Right ventricle myocardium superior (tissue), 1 donor: Measurements from ENCODE around the gene CALU. TPM values are rescaled to one million over a fixed set of nuclear protein-coding genes. Genes with fewer than 3 reads are reported as not detected.

Source experiments
- ATAC-seq: fragments of 200-7000 bp; cut with Tn5 transposase; one replicate; pipeline ENCODE4 v1.9.1; 2020; ENCODE audit warnings: mild to moderate bottlenecking; ENCODE audit not compliant: poor library complexity
- DNase-seq: peaks from one replicate; pipeline ENCODE4 v3.0.0-alpha.2; 2020
- intact Hi-C: fragments of 100-400 bp; cut with DNase I; formaldehyde crosslinking; loops from one replicate; pipeline ENCODE4 v1.11.2; 2022
- total RNA-seq: library from RNA; stranded (reverse); fragmentation: NEBNext Ultra II Directional; extraction: Animal tissue kit (Norgen Biotek cat#: 25700); gene quantifications from one replicate; pipeline ENCODE4 v1.2.1, GENCODE V29; 2021
- donor health status: DM: no; HTN: yes; CAD: no; lungs with severe emphysema.

Gene CALU
- total RNA-seq, 1 donor from 2014 or later: 165 TPM

DNA sequence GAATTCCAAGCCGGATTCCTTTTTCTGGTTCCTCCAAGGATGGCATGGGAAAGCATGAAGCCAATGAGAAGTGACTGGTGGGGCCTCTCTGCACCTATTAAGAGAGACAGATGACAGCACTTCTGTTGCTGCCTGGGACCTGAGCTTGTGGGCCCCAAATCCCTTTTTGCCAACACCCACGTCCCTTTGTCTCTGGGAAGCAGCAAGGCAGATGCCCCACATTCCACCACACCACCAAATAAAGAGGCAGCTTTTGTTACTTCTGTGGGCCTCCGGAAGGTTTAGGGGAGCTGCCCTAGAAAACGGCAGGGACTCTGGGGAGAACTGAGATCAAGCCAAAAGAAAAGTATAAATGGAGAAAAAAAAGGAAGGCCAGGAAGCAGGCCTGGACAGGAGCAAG lies 56.0 kb downstream of the CALU start:
- intact Hi-C loops: no loop called here
- ATAC-seq: no peak
- DNase-seq: no peak

DNA sequence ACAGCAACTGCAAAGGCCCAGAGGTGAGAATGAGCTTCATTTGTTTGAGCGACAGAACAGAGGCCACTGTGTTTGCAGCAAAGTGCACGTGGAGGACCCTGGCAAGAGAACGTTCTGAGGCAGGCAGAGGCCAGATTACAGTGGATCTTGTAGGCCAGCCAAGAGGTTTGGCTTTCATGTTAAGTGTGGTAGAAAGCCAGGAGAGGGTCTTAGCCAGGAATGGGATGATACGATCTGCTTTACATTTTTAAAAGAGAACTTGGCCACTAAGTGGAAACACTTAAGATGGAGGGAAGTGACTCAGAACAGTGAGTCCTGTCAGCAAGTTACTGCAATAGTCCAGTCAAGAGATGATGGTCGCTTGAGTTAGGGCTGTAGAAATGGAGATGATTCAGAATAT lies 57.2 kb downstream of the CALU start:
- DNase-seq (no peak), ATAC-seq (no peak)
- intact Hi-C loops: no loop called here

DNA sequence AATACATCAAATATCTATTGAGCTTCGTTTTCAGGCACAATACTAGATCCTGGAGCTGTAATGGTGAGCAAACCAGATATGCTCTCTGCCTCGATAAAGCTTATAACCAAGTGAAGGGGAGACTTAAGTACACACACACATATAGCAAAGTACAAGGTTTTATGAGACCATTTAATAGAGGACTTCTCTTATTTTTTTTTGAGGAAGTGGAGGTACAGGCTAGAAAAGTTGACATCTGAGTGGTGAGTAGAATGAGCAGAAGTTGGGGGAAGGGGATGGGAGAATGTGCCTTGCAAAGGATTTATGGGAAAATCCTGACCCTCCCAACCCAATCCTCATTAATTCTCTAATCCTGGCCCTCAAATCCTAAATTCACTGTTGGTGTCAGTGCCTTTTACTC lies 60.3 kb downstream of the CALU start:
- no peak for DNase-seq
- intact Hi-C loops: no loop called here

DNA sequence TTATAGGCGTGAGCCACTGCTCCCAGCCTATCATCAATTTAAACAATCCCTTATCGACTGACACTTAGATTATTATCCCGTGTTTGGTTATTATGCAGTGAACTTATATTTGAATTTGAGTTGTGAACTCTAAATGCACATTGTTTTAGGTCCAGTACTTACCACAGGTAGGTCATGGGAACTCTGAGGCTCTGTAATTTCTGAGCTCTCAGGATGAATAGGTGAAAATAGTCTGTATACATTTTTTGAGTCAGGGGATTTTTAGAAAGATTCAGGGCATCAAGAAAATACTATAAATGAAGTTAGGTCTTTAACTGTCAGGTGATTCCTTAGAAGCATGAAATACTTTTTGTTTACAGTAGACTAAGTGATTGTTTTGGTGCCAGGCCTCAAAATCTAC lies 61.4 kb downstream of the CALU start:
- intact Hi-C loops: no loop called here
- no peak for DNase-seq
- no peak for ATAC-seq

More for the DNA sequence above, 60.3 kb downstream of the CALU start:
- no peak for ATAC-seq

DNA sequence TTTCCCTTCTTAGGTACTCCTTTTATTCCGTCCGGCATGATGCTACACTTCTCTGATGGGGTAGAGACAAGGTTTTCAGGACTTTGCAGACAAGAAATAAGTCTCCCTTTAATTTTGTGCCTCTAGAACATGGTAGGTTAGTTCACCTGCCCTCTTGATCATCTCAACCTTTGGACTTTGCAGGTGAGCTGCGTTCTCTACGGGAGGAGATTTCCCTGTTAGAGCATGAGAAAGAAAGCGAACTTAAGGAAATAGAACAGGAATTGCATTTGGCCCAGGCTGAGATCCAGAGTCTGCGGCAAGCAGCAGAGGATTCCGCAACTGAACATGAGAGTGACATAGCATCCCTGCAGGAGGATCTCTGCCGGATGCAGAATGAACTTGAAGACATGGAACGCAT lies 61.8 kb downstream of the CALU start:
- DNase-seq: no peak
- ATAC-seq: no peak
- intact Hi-C loops: no loop called here

DNA sequence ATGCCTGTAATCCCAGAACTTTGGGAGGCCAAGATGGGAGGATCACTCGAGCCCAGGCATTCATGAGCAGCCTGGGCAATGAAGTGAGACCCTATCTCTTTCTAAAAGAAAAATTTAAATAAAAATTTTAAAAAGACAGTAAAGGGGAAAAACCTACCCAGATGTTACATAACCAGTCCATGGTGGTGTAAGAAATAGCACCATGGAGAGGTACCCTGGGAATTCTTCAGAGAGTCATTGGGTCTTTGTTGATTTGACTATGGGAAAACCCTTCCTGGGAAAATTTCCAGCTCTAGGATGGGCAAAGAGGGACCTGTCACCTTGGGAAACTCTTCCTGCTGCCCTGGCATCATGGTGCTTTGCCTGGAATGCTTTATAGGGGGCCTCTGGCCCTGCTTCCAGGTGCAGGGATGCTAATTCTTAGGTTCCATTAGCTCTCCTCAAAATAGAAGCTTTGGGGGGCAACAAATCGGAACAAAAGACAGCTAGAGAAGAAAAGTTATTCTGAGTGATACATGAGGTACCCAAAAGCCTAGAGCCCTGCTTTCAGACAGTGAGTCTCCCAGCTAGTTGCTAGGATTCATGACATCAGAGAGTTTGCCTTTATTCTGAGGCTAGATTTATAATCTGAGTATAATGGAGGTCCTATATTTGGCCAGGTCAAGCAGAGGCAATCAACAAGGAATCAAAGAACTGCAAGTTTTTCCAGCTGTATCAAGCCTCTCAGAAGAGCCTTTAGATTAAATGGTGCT lies 62.7 kb downstream of the CALU start:
- intact Hi-C loops: no loop called here
- DNase-seq (no peak), ATAC-seq (no peak)

DNA sequence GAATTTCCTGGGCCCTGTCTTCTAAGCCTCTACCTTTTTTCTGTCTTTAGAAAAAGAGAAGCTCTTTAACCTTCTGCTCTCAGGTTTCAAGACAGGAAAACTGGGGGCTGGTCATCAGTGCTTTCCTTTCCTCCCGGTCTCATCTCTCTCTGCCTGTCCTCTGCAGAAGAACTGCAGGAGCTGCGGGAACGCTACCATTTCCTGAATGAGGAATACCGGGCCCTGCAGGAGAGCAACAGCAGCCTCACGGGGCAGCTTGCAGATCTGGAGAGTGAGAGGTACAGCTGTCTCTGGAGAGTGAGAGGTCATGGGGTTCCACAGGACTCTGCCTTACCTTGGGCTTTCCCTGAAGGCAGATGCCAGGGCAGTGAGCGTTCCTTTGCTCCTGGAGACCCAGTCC lies 65.3 kb downstream of the CALU start:
- intact Hi-C loops: no loop called here
- ATAC-seq (no peak), DNase-seq (no peak)

DNA sequence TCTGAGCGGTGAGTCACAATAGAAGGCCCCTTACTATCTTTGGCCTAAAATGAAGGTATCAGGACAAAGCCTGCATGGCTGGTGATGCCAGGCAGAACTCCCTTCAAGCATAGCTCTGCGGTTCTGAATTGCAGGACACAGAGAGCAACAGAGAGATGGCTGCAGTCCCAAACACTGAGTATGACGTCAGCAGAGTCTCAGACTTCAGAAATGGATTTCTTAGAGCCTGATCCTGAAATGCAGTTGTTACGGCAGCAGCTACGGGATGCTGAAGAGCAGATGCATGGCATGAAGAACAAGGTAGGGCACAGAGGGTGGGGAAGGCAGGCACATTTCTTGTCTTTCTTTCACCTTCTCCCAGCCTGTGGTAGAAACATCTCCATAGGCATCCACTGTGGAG lies 66.1 kb downstream of the CALU start:
- DNase-seq (no peak), ATAC-seq (no peak)
- intact Hi-C loops: no loop called here

DNA sequence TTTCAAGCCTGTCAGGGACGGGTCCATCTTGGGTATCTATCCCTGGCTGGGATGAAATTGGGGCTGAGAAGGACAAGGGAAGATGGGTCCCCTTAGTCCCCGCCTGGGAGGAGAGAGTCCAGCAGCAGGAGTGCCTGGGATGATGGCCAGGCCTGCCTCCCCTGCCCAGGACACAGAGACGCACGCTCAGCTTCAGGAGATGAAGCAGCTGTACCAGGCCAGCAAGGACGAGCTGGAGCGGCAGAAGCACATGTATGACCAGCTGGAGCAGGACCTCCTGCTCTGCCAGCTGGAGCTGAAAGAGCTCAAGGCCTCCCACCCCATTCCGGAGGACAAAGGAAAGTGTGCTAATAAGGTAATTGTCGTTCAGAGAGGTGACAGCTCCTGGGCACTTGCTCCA lies 68.0 kb downstream of the CALU start:
- DNase-seq: no peak
- intact Hi-C loops: no loop called here
- no peak for ATAC-seq

DNA sequence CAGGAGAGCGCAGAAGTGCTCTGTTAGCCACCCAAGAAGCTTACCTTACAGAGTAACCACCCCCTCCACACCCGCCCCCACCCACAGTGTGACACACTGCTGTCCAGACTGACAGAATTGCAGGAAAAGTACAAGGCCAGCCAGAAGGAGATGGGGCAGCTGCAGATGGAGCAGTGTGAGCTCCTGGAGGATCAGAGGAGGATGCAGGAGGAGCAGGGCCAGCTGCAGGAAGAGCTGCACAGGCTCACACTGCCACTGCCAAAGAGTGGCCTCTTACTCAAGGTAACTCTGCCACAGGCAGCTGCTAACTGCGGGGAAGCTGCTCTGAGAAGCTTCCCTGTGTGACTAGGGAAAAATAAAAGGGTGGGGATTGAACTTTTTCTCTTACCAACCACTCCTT lies 70.2 kb downstream of the CALU start:
- no peak for DNase-seq
- no peak for ATAC-seq
- intact Hi-C loops: no loop called here

DNA sequence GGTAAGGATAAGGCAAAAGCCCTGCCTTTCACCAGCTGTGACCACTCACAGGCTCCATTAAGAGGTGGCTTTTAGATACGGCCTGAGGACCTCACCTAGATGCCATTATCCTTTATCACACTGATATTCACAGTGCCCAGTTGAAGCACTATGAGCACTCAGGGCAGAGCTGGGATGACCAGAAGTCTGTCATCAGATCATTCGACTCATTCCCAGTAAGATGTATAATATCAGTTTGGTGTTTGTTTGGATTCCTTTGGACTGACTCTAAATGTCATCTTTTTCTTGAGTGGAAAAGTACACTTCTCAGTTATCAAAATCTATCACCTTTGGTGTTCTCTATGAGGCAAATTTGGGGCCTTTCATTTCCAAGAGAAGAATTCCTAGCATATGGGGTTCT lies 71.3 kb downstream of the CALU start:
- intact Hi-C loops: no loop called here
- DNase-seq (no peak), ATAC-seq (no peak)

DNA sequence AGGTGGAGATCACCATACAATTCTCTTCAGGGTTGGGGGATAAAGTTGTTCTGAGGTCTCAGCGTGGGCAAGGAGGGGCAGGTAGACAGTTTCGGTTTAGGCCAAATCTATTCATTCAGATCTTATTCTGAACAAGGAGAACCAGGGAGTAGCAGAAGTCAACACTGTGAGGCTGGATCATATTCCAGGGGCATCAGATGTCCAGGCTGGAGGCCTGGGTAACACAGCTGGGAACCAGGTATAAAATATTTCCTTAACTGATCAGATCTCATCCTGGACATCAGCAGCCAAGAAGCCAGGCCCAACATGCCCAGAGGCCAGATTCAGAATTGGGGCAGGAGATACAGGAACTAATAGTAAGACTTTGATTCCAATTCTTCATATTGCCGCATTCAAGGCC lies 71.8 kb downstream of the CALU start:
- intact Hi-C loops: no loop called here
- no peak for DNase-seq
- no peak for ATAC-seq

DNA sequence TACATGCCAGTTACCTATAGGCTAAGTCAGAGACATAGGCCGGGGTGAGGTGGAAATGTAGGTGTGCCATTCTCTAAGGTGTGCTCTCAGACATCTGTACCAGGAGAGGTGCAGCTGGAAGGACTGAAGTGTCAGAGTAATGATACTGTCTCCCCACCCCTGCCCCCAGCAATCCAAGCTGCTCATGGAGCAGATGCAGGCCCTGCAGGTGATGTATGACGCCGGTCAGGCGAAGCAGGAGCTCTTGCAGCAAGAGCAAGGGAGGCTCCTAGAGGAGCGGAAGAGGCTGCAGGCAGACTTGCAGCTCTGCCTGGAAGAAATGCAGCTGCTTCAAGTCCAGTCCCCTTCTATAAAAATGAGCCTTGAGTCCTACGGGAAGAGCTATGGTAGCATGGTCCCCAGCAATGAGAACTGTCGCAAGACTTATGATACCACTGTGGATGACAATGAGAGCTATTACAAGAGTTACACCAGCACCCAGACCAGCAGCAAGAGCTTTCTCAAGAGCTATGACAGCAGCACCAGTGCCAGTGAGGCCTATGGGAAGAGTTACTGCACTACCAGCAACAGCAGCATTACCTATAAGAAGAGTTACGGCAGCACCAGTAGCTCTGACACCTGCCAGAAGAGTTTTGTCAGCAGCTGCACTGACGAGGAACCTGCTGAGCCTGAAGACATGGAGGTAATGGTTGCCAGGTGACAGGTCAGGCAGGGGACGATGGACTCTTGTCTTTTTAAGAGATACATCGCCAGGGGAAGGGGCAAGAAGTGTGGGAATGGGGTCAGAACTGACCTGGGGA lies 72.7 kb downstream of the CALU start:
- DNase-seq: no peak
- intact Hi-C loops: no loop called here
- no peak for ATAC-seq

DNA sequence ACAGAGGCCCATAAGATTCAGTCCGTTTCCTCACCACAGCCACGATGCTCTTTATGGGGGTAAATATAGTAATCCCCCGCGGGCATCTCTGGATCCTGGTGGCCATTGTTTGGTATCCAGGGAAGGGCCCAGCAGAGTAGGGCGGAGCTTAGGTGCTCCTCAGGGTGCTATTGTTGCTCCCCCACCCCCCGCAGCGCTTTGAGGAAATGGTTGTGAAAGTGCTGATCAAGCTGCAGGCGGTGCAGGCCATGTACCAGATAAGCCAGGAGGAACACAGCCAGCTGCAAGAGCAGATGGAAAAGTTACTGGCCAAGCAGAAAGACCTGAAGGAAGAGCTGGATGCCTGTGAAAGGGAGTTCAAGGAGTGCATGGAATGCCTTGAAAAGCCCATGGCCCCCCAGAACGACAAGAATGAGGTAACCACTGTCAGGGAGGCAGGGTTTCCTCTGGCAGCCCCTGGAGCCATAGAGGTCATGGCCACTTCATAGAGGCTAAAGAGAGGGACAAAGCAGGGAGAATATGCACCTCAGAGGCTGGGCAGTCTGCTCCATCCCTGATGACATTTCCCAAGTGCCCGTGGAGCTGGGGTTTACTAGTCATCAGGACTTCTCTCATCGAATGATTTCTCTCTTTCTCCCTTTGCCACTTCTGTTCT lies 73.5 kb downstream of the CALU start:
- DNase-seq (peak; percentile 78), ATAC-seq (peak; percentile 81)
- intact Hi-C loops: no loop called here

DNA sequence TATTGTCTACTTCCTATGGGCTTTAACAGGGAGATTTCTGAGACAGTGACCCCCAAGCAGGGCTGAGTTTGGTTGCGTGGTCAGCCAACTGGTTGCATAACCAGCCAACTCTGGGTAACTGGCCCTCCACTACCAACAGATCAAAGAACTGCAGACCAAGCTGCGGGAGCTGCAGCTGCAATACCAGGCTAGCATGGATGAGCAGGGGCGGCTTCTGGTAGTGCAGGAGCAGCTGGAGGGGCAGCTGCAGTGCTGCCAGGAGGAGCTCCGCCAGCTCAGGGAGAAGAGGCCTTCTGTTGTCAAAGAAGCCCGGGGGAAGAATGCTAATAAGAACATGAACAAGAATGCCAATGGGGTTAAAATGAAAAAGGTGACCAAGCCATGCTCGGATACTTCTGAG lies 75.3 kb downstream of the CALU start:
- no peak for DNase-seq
- no peak for ATAC-seq
- intact Hi-C loops: no loop called here

DNA sequence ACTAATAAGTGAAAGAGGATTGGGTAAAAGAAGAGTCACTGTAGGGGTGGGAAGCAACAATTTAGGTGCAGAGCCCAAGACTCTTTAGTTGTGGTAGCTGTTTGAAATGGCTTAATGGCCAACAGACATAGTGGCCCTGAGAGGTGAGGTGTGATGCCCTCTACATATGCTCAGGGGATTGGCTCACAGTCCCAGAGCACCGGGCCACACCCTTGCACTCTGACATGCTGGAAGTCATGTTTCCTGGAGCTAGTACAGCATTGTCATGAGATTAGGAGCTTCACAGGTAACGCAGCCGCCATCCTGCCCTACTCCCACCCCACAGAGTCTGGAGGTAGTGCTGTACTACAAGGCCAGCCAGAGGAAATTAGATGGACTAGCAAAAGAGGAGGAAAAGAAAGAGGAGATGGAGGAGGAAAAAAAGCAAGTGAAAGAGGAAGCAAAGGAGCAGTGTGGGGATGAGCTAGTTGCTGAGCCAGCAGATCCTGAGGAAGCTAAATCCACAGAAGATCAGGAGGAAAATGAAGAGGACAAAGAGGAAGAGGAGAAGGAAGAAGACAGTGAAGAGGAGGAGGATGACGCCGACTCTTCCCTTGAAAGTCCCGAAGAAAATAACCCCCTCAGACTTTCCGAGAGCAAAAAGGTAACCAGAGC lies 76.3 kb downstream of the CALU start:
- intact Hi-C loops: no loop called here
- peak; percentile 32 for ATAC-seq

DNA sequence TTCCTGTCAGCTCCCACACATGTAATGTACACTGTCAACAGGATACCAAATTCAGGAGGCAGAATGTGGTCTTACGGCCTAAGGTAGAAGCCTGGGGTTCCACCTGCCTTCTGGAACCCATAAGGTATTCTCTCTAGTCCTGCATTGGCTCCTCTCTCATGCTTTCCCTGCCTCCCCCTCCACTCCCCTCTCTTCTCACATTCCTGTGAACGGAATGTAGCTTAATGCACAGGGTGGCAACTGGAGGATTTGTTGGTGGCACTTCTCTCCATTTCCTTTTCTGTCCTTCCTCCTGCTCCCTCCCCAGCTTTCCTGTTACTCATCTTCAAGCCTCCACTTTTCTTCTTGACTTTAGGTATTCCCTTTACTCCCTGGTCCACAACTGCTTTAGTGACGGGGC lies 79.5 kb downstream of the CALU start:
- intact Hi-C loops: no loop called here
- DNase-seq (no peak), ATAC-seq (no peak)

More for the DNA sequence above, 76.3 kb downstream of the CALU start:
- DNase-seq: no peak
